WTC11 (cell line): Measurements from ENCODE around the gene ARHGAP20. TPM values are rescaled to one million over a fixed set of nuclear protein-coding genes. Genes with fewer than 3 reads are reported as not detected.
"Not testable (repeated sequence)": the region's sequence is repeated elsewhere in the genome, so short reads cannot be mapped to it uniquely, and the experiment has no call there.

Experiments
- ATAC-seq: fragments of 200-7000 bp; cut with Tn5 transposase; 2 replicates; pipeline ENCODE4 v1.10.0; 2021; ENCODE audit warnings: mild to moderate bottlenecking, moderate library complexity
- CTCF ChIA-PET: fragments of 300-600 bp; sonication (Branson Sonifier 250); formaldehyde crosslinking; loops from one replicate; lab custom pipeline; 2021; ENCODE audit warnings: antibody characterized with exemption; lab: Charles Lee
- POLR2A ChIA-PET: fragments of 350-600 bp; sonication (Branson Sonifier 250); formaldehyde crosslinking; loops from one replicate; lab custom pipeline; 2021; ENCODE audit warnings: antibody characterized with exemption; lab: Charles Lee
- DNase-seq: peaks from one replicate; pipeline ENCODE4 v3.0.0; 2021; ENCODE audit warnings: low spot score
- H3K27ac Mint-ChIP-seq: 2 replicates; pipeline ENCODE4 v1.8.0; 2021; ENCODE audit warnings: mixed read lengths
- H3K27me3 Mint-ChIP-seq: 2 replicates; pipeline ENCODE4 v1.8.0; 2021; ENCODE audit warnings: low read depth, mild to moderate bottlenecking, moderate library complexity, mixed read lengths
- H3K36me3 Mint-ChIP-seq: 2 replicates; pipeline ENCODE4 v1.8.0; 2021; ENCODE audit warnings: mixed read lengths
- H3K4me1 Mint-ChIP-seq: 2 replicates; pipeline ENCODE4 v1.8.0; 2022; ENCODE audit warnings: mixed read lengths
- H3K4me3 Mint-ChIP-seq: 2 replicates; pipeline ENCODE4 v1.8.0; 2021; ENCODE audit warnings: mild to moderate bottlenecking, moderate library complexity, mixed read lengths
- H3K9me3 Mint-ChIP-seq: 2 replicates; pipeline ENCODE4 v1.8.0; 2021; ENCODE audit warnings: mixed read lengths
- CBFB ChIP-seq: sonication (generic); formaldehyde crosslinking; IDR thresholded peaks from 2 replicates; pipeline ENCODE4 v1.8.1; 2022; ENCODE audit warnings: mild to moderate bottlenecking, low read depth, missing genetic modification reagents
- CREB1 ChIP-seq: sonication (generic); formaldehyde crosslinking; IDR thresholded peaks from 2 replicates; pipeline ENCODE4 v1.8.0; 2023; ENCODE audit warnings: mild to moderate bottlenecking, missing genetic modification reagents
- E2F4 ChIP-seq: sonication (generic); formaldehyde crosslinking; IDR thresholded peaks from 2 replicates; pipeline ENCODE4 v1.8.1; 2022; ENCODE audit warnings: low read depth, mild to moderate bottlenecking, moderate library complexity, missing genetic modification reagents, borderline replicate concordance
- FOXK1 ChIP-seq: sonication (generic); formaldehyde crosslinking; IDR thresholded peaks from 2 replicates; pipeline ENCODE4 v1.8.0; 2022; ENCODE audit warnings: mild to moderate bottlenecking, moderate library complexity, missing genetic modification reagents
- FOXP4 ChIP-seq: sonication (generic); formaldehyde crosslinking; IDR thresholded peaks from 2 replicates; pipeline ENCODE4 v1.8.0; 2022; ENCODE audit warnings: mild to moderate bottlenecking, missing genetic modification reagents
- GABPB1 ChIP-seq: sonication (generic); formaldehyde crosslinking; IDR thresholded peaks from 2 replicates; pipeline ENCODE4 v1.8.1; 2023; ENCODE audit warnings: mild to moderate bottlenecking, missing genetic modification reagents
- NFATC4 ChIP-seq: fragments of 250-450 bp; sonication (Bioruptor Pico); IDR thresholded peaks from 2 replicates; pipeline ENCODE4 v1.9.0; 2021; ENCODE audit warnings: mild to moderate bottlenecking
- NFYB ChIP-seq: sonication (generic); formaldehyde crosslinking; conservative IDR thresholded peaks from 2 replicates; pipeline ENCODE4 v1.8.0; 2022; ENCODE audit warnings: low read depth, missing genetic modification reagents
- OVOL2 ChIP-seq: fragments of 250-450 bp; sonication (Bioruptor Pico); IDR thresholded peaks from 2 replicates; pipeline ENCODE4 v1.9.0; 2021; ENCODE audit warnings: mild to moderate bottlenecking, borderline replicate concordance
- PRRX2 ChIP-seq: fragments of 250-450 bp; sonication (Bioruptor Pico); IDR thresholded peaks from 2 replicates; pipeline ENCODE4 v1.8.0; 2021; ENCODE audit warnings: mild to moderate bottlenecking
- RELA ChIP-seq: sonication (generic); formaldehyde crosslinking; IDR thresholded peaks from 2 replicates; pipeline ENCODE4 v1.8.1; 2022; ENCODE audit warnings: missing genetic modification reagents, mild to moderate bottlenecking, borderline replicate concordance
- RORB ChIP-seq: fragments of 250-450 bp; sonication (Bioruptor Pico); IDR thresholded peaks from 2 replicates; pipeline ENCODE4 v1.9.0; 2021; ENCODE audit warnings: mild to moderate bottlenecking
- SMAD3 ChIP-seq: sonication (generic); formaldehyde crosslinking; IDR thresholded peaks from 2 replicates; pipeline ENCODE4 v1.8.0; 2022; ENCODE audit warnings: missing genetic modification reagents, mild to moderate bottlenecking, borderline replicate concordance
- TEAD1 ChIP-seq: sonication (generic); formaldehyde crosslinking; IDR thresholded peaks from 2 replicates; pipeline ENCODE4 v1.8.0; 2022; ENCODE audit warnings: mild to moderate bottlenecking, missing genetic modification reagents
- TP53 ChIP-seq: sonication (generic); formaldehyde crosslinking; IDR thresholded peaks from 2 replicates; pipeline ENCODE4 v1.8.1; 2023; ENCODE audit warnings: mild to moderate bottlenecking, missing genetic modification reagents
- ZMAT4 ChIP-seq: fragments of 250-450 bp; sonication (Bioruptor Pico); IDR thresholded peaks from 2 replicates; pipeline ENCODE4 v1.9.0; 2021; ENCODE audit warnings: mild to moderate bottlenecking
- ZNF138 ChIP-seq: sonication (generic); formaldehyde crosslinking; conservative IDR thresholded peaks from 2 replicates; pipeline ENCODE4 v1.8.1; 2022; ENCODE audit warnings: mild to moderate bottlenecking, moderate library complexity, missing genetic modification reagents
- ZNF396 ChIP-seq: fragments of 250-450 bp; sonication (Bioruptor Pico); IDR thresholded peaks from 2 replicates; pipeline ENCODE4 v1.8.0; 2021; ENCODE audit warnings: mild to moderate bottlenecking, moderate library complexity, borderline replicate concordance
- ZNF416 ChIP-seq: fragments of 250-450 bp; sonication (Bioruptor Pico); IDR thresholded peaks from 2 replicates; pipeline ENCODE4 v1.9.0; 2021; ENCODE audit warnings: mild to moderate bottlenecking, inconsistent platforms
- ZNF512 ChIP-seq: sonication (generic); formaldehyde crosslinking; IDR thresholded peaks from 2 replicates; pipeline ENCODE4 v1.8.1; 2022; ENCODE audit warnings: missing genetic modification reagents, borderline replicate concordance
- total RNA-seq: library from RNA; stranded (reverse); gene quantifications from 3 replicates; pipeline ENCODE4 v1.2.3, GENCODE V29; 2021
- TF ChIP-seq, protein P1 (sequence below): sonication (generic); formaldehyde crosslinking; IDR thresholded peaks from 2 replicates; pipeline ENCODE4 v1.8.1; 2023; ENCODE audit warnings: mild to moderate bottlenecking, missing genetic modification reagents, moderate library complexity
- TF ChIP-seq, protein P2 (sequence below): sonication (generic); formaldehyde crosslinking; IDR thresholded peaks from 2 replicates; pipeline ENCODE4 v1.8.0; 2022; ENCODE audit warnings: mild to moderate bottlenecking, missing genetic modification reagents

ARHGAP20 gene
- total RNA-seq, 1 experiment from 2014 or later, result 0.15 TPM

DNA sequence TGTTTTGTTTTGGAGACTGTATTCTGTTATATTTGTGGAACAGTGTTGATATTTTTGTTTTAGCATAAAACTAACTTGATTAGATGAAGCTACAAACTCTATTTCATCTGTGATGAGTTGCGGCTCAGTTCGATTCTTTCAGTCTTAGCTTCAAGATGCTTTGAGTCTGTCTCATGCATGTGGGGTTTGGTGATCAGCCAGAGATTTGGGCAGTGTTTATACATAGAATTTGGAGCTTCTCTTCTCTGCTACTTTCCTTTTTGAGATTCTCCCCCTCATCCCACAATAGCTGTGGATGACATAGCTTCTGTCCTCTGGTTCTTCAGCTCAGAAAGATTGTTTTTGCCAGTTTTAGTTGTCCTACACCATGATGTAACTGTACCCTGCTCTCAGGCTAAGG lies 90.4 kb downstream of the ARHGAP20 start:
- Mint-ChIP-seq H3K4me1 (no peaks in the 10 kb centered on the region), H3K27me3 (no peaks in the 10 kb centered on the region), H3K27ac (no peak overlapping the region), H3K36me3 (no peaks in the 10 kb centered on the region), H3K9me3 (peaks cover 11% of the 10 kb centered on the region), H3K4me3 (no peak overlapping the region)
- DNase-seq (no peak), ATAC-seq (no peak)
- ChIA-PET CTCF (no interaction called here), POLR2A (no interaction called here)
- TF ChIP-seq SMAD3 (CRISPR knock-in tag), result no peak
- no peak for TF ChIP-seq ZNF416 (CRISPR knock-in tag)
- no peak for TF ChIP-seq GABPB1 (CRISPR knock-in tag)

DNA sequence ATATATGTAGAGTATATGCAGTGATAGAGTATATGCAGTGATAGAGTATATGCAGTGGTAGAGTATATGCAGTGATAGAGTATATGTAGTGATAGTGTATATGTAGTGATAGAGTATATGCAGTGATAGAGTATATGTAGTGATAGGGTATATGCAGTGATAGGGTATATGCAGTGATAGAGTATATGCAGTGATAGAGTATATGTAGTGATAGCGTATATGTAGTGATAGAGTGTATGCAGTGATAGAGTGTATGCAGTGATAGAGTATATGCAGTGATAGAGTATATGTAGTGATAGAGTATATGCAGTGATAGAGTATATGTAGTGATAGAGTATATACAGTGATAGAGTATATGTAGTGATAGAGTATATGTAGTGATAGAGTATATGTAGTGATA lies 92.9 kb downstream of the ARHGAP20 start:
- CTCF ChIA-PET, result interaction anchor here (1.2 kb wide), 1 partner anchor 8 kb away, joined by 4 read pairs; no protein-coding TSS in a partner anchor

GRCh38 chr11:110614031-110614430 lies 98.2 kb downstream of the ARHGAP20 start:
- POLR2A ChIA-PET, result no interaction called here
- no peaks in the 10 kb centered on the region for H3K36me3 Mint-ChIP-seq
- ATAC-seq, result no peak

More for the DNA sequence above, 92.9 kb downstream of the ARHGAP20 start:
- H3K36me3 Mint-ChIP-seq, H3K4me1 Mint-ChIP-seq, POLR2A ChIA-PET, DNase-seq, ATAC-seq, H3K27ac Mint-ChIP-seq, H3K27me3 Mint-ChIP-seq, H3K4me3 Mint-ChIP-seq: not testable (repeated sequence)
- peaks cover 11% of the 10 kb centered on the region for H3K9me3 Mint-ChIP-seq

More at GRCh38 chr11:110614031-110614430, 98.2 kb downstream of the ARHGAP20 start:
- H3K27me3 Mint-ChIP-seq, result no peaks in the 10 kb centered on the region
- H3K27ac Mint-ChIP-seq, result no peak overlapping the region
- TF ChIP-seq TEAD1, result no peak
- TF ChIP-seq FOXP4 (CRISPR knock-in tag), result no peak
- no peak for TF ChIP-seq RELA (CRISPR knock-in tag)
- no peak for TF ChIP-seq CBFB
- no peak for TF ChIP-seq ZNF138 (CRISPR knock-in tag)
- TF ChIP-seq TP53 (CRISPR knock-in tag), result no peak
- no peak for TF ChIP-seq NFYB
- TF ChIP-seq ZNF416 (CRISPR knock-in tag), result no peak
- TF ChIP-seq ZNF396, result no peak
- TF ChIP-seq FOXK1 (CRISPR knock-in tag), result no peak
- no peak for TF ChIP-seq PRRX2
- no peak for TF ChIP-seq ZNF512 (CRISPR knock-in tag)
- TF ChIP-seq RORB (CRISPR knock-in tag), result no peak
- no peak for TF ChIP-seq OVOL2
- no peak for TF ChIP-seq CREB1
- TF ChIP-seq ZMAT4 (CRISPR knock-in tag), result no peak
- TF ChIP-seq E2F4 (CRISPR knock-in tag), result no peak
- TF ChIP-seq, protein P1, sequence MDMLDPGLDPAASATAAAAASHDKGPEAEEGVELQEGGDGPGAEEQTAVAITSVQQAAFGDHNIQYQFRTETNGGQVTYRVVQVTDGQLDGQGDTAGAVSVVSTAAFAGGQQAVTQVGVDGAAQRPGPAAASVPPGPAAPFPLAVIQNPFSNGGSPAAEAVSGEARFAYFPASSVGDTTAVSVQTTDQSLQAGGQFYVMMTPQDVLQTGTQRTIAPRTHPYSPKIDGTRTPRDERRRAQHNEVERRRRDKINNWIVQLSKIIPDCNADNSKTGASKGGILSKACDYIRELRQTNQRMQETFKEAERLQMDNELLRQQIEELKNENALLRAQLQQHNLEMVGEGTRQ (CRISPR knock-in tag), result no peak
- TF ChIP-seq, protein P2, sequence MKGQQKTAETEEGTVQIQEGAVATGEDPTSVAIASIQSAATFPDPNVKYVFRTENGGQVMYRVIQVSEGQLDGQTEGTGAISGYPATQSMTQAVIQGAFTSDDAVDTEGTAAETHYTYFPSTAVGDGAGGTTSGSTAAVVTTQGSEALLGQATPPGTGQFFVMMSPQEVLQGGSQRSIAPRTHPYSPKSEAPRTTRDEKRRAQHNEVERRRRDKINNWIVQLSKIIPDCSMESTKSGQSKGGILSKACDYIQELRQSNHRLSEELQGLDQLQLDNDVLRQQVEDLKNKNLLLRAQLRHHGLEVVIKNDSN (CRISPR knock-in tag), result no peak
- no peak for TF ChIP-seq NFATC4 (CRISPR knock-in tag)
- H3K4me3 Mint-ChIP-seq, result no peak overlapping the region
- H3K9me3 Mint-ChIP-seq, result peaks cover 4% of the 10 kb centered on the region
- no peak for DNase-seq
- no peaks in the 10 kb centered on the region for H3K4me1 Mint-ChIP-seq
- CTCF ChIA-PET, result no interaction called here
